Measurements from ENCODE around the gene CYP2D6.
"Not testable (repeated sequence)": the region's sequence is repeated elsewhere in the genome, so short reads cannot be mapped to it uniquely, and the experiment has no call there.

The CYP2D6 gene

GRCh38 chr22:42158456-42159132 lies 28.0 kb upstream of the CYP2D6 start:
- DNase-seq (ENCODE audit: low read depth, low spot score): no peak

GRCh38 chr22:42156598-42156997 lies 26.0 kb upstream of the CYP2D6 start:
- no peak for DNase-seq (ENCODE audit: low read depth, low spot score)

- no peak for DNase-seq (ENCODE audit: low read depth, low spot score)
Measured at GRCh38 chr22:42156121-42156520, 25.5 kb upstream of the CYP2D6 start.

GRCh38 chr22:42155053-42155543 lies 24.5 kb upstream of the CYP2D6 start:
- DNase-seq (ENCODE audit: low read depth, low spot score): no peak

GRCh38 chr22:42154293-42155052 lies 23.9 kb upstream of the CYP2D6 start:
- DNase-seq (ENCODE audit: low read depth, low spot score): no peak

- DNase-seq (ENCODE audit: low read depth, low spot score): no peak
Measured at GRCh38 chr22:42152661-42153270, 22.2 kb upstream of the CYP2D6 start.

GRCh38 chr22:42151924-42152635 lies 21.5 kb upstream of the CYP2D6 start:
- peak; percentile 24 for DNase-seq (ENCODE audit: low read depth, low spot score)

GRCh38 chr22:42150727-42151590 lies 20.3 kb upstream of the CYP2D6 start:
- no peak for DNase-seq (ENCODE audit: low read depth, low spot score)

- DNase-seq (ENCODE audit: low read depth, low spot score): not testable (repeated sequence)
Measured at GRCh38 chr22:42149798-42150197, 19.2 kb upstream of the CYP2D6 start.

- no peak for DNase-seq (ENCODE audit: low read depth, low spot score)
Measured at GRCh38 chr22:42145175-42145574, 14.6 kb upstream of the CYP2D6 start.

- not testable (repeated sequence) for DNase-seq (ENCODE audit: low read depth, low spot score)
Measured at GRCh38 chr22:42143859-42144822, 13.5 kb upstream of the CYP2D6 start.

GRCh38 chr22:42142771-42143461 lies 12.3 kb upstream of the CYP2D6 start:
- DNase-seq (ENCODE audit: low read depth, low spot score): no peak

GRCh38 chr22:42141307-42142057 lies 10.9 kb upstream of the CYP2D6 start:
- not testable (repeated sequence) for DNase-seq (ENCODE audit: low read depth, low spot score)

GRCh38 chr22:42140153-42140552 lies 9.5 kb upstream of the CYP2D6 start:
- not testable (repeated sequence) for DNase-seq (ENCODE audit: low read depth, low spot score)

GRCh38 chr22:42139508-42139907 lies 8.9 kb upstream of the CYP2D6 start:
- DNase-seq (ENCODE audit: low read depth, low spot score): not testable (repeated sequence)

- DNase-seq (ENCODE audit: low read depth, low spot score): no peak
Measured at GRCh38 chr22:42138972-42139371, 8.4 kb upstream of the CYP2D6 start.

- DNase-seq (ENCODE audit: low read depth, low spot score): no peak
Measured at GRCh38 chr22:42138122-42138770, 7.6 kb upstream of the CYP2D6 start.

- DNase-seq (ENCODE audit: low read depth, low spot score): not testable (repeated sequence)
Measured at GRCh38 chr22:42135688-42136087, 5.1 kb upstream of the CYP2D6 start.

All from ELF-1 (cell line).